K562 (cell line): ENCODE results near the gene TXNIP. TPM values are rescaled to one million over a fixed set of nuclear protein-coding genes. Genes with fewer than 3 reads are reported as not detected.

ENCODE experiments used
- ASH1L ChIP-seq: fragments of 450-650 bp; IDR thresholded peaks from 2 replicates; pipeline ENCODE4 v1.6.1; 2018; ENCODE audit warnings: borderline replicate concordance, mild to moderate bottlenecking, low read depth; ENCODE audit not compliant: partially characterized antibody
- CBX1 ChIP-seq: sonication (generic); IDR thresholded peaks from 2 replicates; pipeline ENCODE4 v1.6.1; 2016; ENCODE audit warnings: antibody characterized with exemption, low read depth, mild to moderate bottlenecking
- CREB3L1 ChIP-seq: fragments of 450-650 bp; IDR thresholded peaks from 2 replicates; pipeline ENCODE4 v1.6.1; 2014; ENCODE audit warnings: low read depth, mild to moderate bottlenecking, moderate library complexity, borderline replicate concordance
- FOXJ2 ChIP-seq: fragments of 200-800 bp; sonication (Bioruptor generic); IDR thresholded peaks from 2 replicates; pipeline ENCODE4 v1.6.1; 2016; ENCODE audit warnings: missing genetic modification characterization, missing compliant biosample characterization
- GABPB1 ChIP-seq: sonication (generic); formaldehyde crosslinking; IDR thresholded peaks from 2 replicates; pipeline ENCODE4 v1.8.0; 2022; ENCODE audit warnings: mild to moderate bottlenecking, missing genetic modification reagents
- RBBP5 ChIP-seq: fragments of 200-600 bp; sonication (generic); IDR thresholded peaks from 2 replicates; pipeline ENCODE4 v1.6.1; 2012; ENCODE audit warnings: borderline replicate concordance, mild to moderate bottlenecking, low read length, control low read depth, inconsistent platforms; ENCODE audit not compliant: insufficient read depth, poor library complexity, severe bottlenecking
- ZNF583 ChIP-seq: fragments of 250-450 bp; sonication (Bioruptor Pico); IDR thresholded peaks from 2 replicates; pipeline ENCODE4 v1.4.0; 2020
- ZNF589 ChIP-seq: fragments of 200-800 bp; sonication (Bioruptor generic); IDR thresholded peaks from 2 replicates; pipeline ENCODE4 v1.6.1; 2016; ENCODE audit warnings: low read depth, missing genetic modification characterization, missing compliant biosample characterization
- ZNF76 ChIP-seq: fragments of 250-450 bp; sonication (Bioruptor Pico); IDR thresholded peaks from 2 replicates; pipeline ENCODE4 v1.4.0; 2020; ENCODE audit warnings: mild to moderate bottlenecking, moderate library complexity, borderline replicate concordance
- polyA plus RNA-seq, 8 experiments: library from polyadenylated mRNA; depleted of rRNA in 4 of 8; stranded (reverse) in 5 of 8; unstranded in 3 of 8; fragments of >200 nt; fragmentation: Nextera tagmentation in 2 of 8; fragmentation: Illumina TruSeq in 1 of 8; extraction: Ambion mirVana in 2 of 8; extraction: Trizol in 1 of 8; gene quantifications; 2 replicates each; pipeline versions ENCODE4 v1.2.1 to v1.2.3, GENCODE V29; 2011 to 2014; ENCODE audit warnings: inconsistent platforms in 1 of 8, missing spikeins in 1 of 8
- total RNA-seq, 7 experiments: library from RNA; depleted of rRNA in 6 of 7; stranded (reverse); fragments of >200 nt in 6 of 7; fragmentation: Illumina TruSeq in 2 of 7; extraction: Trizol in 2 of 7; gene quantifications; 2 replicates each; pipeline versions ENCODE4 v1.2.1 to v1.2.3, GENCODE V29; 2011 to 2021; ENCODE audit warnings: low replicate concordance in 1 of 7
- TF ChIP-seq, protein P1 (sequence below): fragments of 250-450 bp; sonication (Bioruptor Pico); IDR thresholded peaks from 2 replicates; pipeline ENCODE4 v1.8.0; 2021; ENCODE audit warnings: moderate library complexity, mild to moderate bottlenecking, inconsistent platforms
- TF ChIP-seq, protein P2 (sequence below): sonication (generic); formaldehyde crosslinking; IDR thresholded peaks from 2 replicates; pipeline ENCODE4 v1.8.1; 2023; ENCODE audit warnings: mild to moderate bottlenecking, missing genetic modification reagents

Gene TXNIP
- total and polyA plus RNA-seq, 9 of the 15 experiments (the other 6 are each of a cell fraction or from before 2014, with no cell fraction given) = 120 to 499 (median 257) TPM

- peak; percentile 45; the same call in 1 of the 2 replicates for TF ChIP-seq ZNF589 (CRISPR knock-in tag)
- TF ChIP-seq CREB3L1 = no peak; the same call in 1 of the 2 replicates
- TF ChIP-seq ZNF76 = peak; percentile 74; the same call in 1 of the 2 replicates
- TF ChIP-seq CBX1 = 0 out of 2 replicates have a peak, but pooled peaks have one; percentile 53
- TF ChIP-seq, protein P1, sequence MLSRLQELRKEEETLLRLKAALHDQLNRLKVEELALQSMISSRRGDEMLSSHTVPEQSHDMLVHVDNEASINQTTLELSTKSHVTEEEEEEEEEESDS (CRISPR knock-in tag) = no peak
- 0 out of 2 replicates have a peak, but pooled peaks have one; percentile 63 for TF ChIP-seq ZNF583
- TF ChIP-seq, protein P2, sequence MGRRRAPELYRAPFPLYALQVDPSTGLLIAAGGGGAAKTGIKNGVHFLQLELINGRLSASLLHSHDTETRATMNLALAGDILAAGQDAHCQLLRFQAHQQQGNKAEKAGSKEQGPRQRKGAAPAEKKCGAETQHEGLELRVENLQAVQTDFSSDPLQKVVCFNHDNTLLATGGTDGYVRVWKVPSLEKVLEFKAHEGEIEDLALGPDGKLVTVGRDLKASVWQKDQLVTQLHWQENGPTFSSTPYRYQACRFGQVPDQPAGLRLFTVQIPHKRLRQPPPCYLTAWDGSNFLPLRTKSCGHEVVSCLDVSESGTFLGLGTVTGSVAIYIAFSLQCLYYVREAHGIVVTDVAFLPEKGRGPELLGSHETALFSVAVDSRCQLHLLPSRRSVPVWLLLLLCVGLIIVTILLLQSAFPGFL (CRISPR knock-in tag) = no peak
- TF ChIP-seq FOXJ2 (tag) = no peak; the same call in 1 of the 2 replicates
- TF ChIP-seq GABPB1 (CRISPR knock-in tag) = no peak; the same call in 1 of the 2 replicates
- peak; percentile 84 for TF ChIP-seq ASH1L
- peak; percentile 74 for TF ChIP-seq RBBP5
These were observed 17.3 kb downstream of the TXNIP start (continued) for GRCh38 chr1:145978854-145979745.
